Activated CD8-positive, alpha-beta T cell treated with anti-CD3 and anti-CD28 coated beads, Interleukin-2, amount 10 ng/mL, durations not matched to agents 7 days and 5 days (primary cell): ENCODE measurements around the gene PGM5. TPM values are rescaled to one million over a fixed set of nuclear protein-coding genes. Genes with fewer than 3 reads are reported as not detected.

Experiments used
- ATAC-seq: fragments of 150-1000 bp; cut with Tn5 transposase; one replicate; pipeline ENCODE4 v1.10.0; 2021; ENCODE audit warnings: moderate library complexity
- CTCF ChIA-PET: fragments of 350-600 bp; sonication (Branson Sonifier 250); formaldehyde crosslinking; loops from one replicate; lab custom pipeline; 2021; ENCODE audit warnings: antibody characterized with exemption; lab: Charles Lee
- POLR2A ChIA-PET: fragments of 350-600 bp; sonication (Branson Sonifier 250); formaldehyde crosslinking; loops from one replicate; lab custom pipeline; 2021; ENCODE audit warnings: antibody characterized with exemption; lab: Charles Lee
- DNase-seq: peaks from one replicate; pipeline ENCODE4 v3.0.0-alpha.2; 2020
- H3K27ac Mint-ChIP-seq: one replicate; pipeline ENCODE4 v1.8.0; 2021; ENCODE audit warnings: mild to moderate bottlenecking, mixed read lengths
- H3K27me3 Mint-ChIP-seq: one replicate; pipeline ENCODE4 v1.8.0; 2021; ENCODE audit warnings: low read depth, mixed read lengths
- H3K36me3 Mint-ChIP-seq: one replicate; pipeline ENCODE4 v1.8.0; 2021; ENCODE audit warnings: low read depth, mixed read lengths
- H3K4me1 Mint-ChIP-seq: one replicate; pipeline ENCODE4 v1.8.0; 2021; ENCODE audit warnings: low read depth, mixed read lengths
- H3K4me3 Mint-ChIP-seq: one replicate; pipeline ENCODE4 v1.8.0; 2021; ENCODE audit warnings: mild to moderate bottlenecking, mixed read lengths
- H3K9me3 Mint-ChIP-seq: one replicate; pipeline ENCODE4 v1.8.0; 2022; ENCODE audit warnings: mixed read lengths; ENCODE audit not compliant: insufficient read depth
- total RNA-seq, 2 experiments: library from RNA; stranded (reverse); gene quantifications; one replicate each; pipeline ENCODE4 v1.2.3, GENCODE V29; 2021

PGM5 gene
- total RNA-seq, 2 experiments from 2014 or later, result not detected

DNA sequence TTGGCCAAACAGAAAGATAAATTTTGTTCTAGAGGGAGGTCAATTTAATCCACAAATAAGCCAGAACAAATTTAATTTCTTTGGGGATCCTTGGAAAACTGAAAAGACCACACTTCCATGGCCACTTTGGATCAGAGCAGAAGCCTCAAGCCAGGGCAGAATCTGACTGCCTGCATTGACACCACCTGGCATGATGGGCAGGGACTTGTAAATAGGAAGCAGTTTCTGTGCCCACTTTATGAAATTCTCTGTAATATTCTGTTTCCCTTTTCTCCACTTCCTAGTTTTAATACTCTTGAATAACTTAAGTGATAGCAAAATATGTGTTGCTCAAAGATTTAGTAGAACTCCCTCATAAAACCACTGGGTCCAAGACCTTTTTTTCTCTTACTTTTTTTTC, 191.0 kb downstream of the PGM5 start:
- Mint-ChIP-seq H3K27ac (no peak overlapping the region), H3K9me3 (no peaks in the 10 kb centered on the region), H3K4me3 (no peak overlapping the region), H3K27me3 (peaks cover 18% of the 10 kb centered on the region), H3K36me3 (no peaks in the 10 kb centered on the region), H3K4me1 (peaks cover 6% of the 10 kb centered on the region)
- ChIA-PET CTCF (no interaction called here), POLR2A (no interaction called here)
- ATAC-seq (no peak), DNase-seq (no peak)

DNA sequence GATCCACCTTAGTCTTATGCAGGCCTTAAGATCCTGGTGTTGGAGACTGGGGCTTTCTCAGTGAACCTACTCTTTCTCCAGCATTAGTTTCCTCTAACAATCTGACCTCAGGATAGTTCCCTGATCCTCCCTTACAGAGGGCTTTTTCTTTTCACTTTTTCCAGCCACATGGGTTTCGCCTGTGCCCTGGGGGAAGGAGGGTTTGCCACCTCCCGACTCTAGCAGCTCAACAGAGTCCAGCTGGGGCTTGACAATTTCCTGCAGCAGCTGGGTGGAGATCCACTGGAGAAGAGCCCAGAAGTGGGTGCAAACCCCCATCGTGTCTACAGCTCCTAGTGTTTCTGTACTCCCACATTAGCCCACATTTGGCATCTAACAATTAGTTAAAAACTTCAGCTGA, 191.8 kb downstream of the PGM5 start:
- Mint-ChIP-seq H3K27ac (no peak overlapping the region), H3K36me3 (no peaks in the 10 kb centered on the region)

DNA sequence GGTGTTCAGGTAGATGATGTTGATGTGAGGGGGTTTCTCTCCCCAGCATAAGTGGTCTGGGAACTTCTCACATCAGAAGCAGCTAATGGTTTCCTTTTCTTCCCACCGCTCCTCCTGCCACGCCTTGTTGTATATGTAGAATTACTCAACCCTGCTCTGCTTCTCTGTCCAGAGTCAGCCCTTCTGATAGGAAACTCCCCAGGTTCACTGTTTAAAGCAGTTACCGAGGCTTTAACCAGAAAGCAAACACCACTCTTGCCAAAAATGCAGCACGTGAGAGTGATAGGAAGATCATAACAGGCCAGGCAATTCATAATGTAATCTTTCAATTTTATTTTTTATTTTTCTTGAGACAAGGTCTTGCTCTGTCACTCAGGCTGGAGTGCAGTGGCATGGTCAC, 194.8 kb downstream of the PGM5 start:
- ChIA-PET CTCF (interaction anchor here (1.2 kb wide), 1 partner anchor 9 kb away, joined by 3 read pairs; no protein-coding TSS in a partner anchor), POLR2A (no interaction called here)
- ATAC-seq (no peak), DNase-seq (no peak)
- H3K27ac Mint-ChIP-seq, result no peak overlapping the region
- H3K36me3 Mint-ChIP-seq, result no peaks in the 10 kb centered on the region
- H3K9me3 Mint-ChIP-seq, result no peaks in the 10 kb centered on the region
- peaks cover 6% of the 10 kb centered on the region for H3K4me1 Mint-ChIP-seq
- H3K27me3 Mint-ChIP-seq, result peaks cover 6% of the 10 kb centered on the region
- no peak overlapping the region for H3K4me3 Mint-ChIP-seq

More for the DNA sequence above, 191.8 kb downstream of the PGM5 start:
- POLR2A ChIA-PET, result no interaction called here
- H3K27me3 Mint-ChIP-seq, result peaks cover 15% of the 10 kb centered on the region
- no peak for ATAC-seq
- H3K9me3 Mint-ChIP-seq, result no peaks in the 10 kb centered on the region
- no peak for DNase-seq
- peaks cover 6% of the 10 kb centered on the region for H3K4me1 Mint-ChIP-seq
- H3K4me3 Mint-ChIP-seq, result no peak overlapping the region
- CTCF ChIA-PET, result interaction anchor here (0.9 to 1.2 kb wide), 2 partner anchors 11 kb away, joined by 3 to 4 read pairs; no protein-coding TSS in a partner anchor

DNA sequence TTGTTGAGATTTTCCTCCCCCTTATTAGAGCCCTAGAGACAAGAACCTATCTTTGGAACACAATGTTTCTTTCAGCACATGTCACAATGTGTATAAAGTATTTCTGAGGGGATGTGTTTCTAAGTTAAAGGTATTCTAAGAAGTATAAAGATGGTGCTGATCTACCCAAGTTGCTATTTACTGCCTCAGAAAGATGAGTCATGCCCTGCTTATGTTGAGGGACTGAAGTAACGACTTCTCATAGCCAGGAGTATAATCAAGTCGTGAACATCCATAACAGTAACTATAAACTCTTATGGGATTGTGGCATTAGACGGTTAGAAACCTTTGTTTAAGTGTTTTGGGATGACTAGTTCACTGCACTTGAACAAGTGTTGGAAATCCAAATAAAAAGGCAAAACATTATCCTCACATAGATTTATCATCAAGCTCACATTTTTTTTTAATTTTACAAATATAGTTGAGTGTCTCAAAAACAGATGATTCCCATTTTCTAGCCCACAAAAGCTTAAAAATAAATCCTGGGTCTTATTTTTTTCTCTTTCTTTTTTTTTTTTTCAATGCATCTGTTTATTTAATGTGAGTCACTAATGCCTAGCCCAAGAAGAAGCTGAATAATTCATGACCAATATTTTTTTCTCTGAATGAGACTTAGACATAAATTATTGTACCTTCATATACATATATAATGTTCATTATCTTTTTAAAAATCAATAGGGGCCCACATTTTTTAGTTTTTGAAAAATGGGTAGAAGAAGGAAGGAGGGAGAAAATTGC, 196.5 kb downstream of the PGM5 start:
- Mint-ChIP-seq H3K36me3 (no peaks in the 10 kb centered on the region), H3K27ac (no peak overlapping the region), H3K9me3 (no peaks in the 10 kb centered on the region), H3K4me1 (no peaks in the 10 kb centered on the region), H3K27me3 (peaks cover 11% of the 10 kb centered on the region), H3K4me3 (no peak overlapping the region)
- ATAC-seq, result no peak
- ChIA-PET POLR2A (no interaction called here), CTCF (interaction anchor here (1.7 kb wide), 1 partner anchor 15 kb away, joined by 4 read pairs; no protein-coding TSS in a partner anchor)
- no peak for DNase-seq

DNA sequence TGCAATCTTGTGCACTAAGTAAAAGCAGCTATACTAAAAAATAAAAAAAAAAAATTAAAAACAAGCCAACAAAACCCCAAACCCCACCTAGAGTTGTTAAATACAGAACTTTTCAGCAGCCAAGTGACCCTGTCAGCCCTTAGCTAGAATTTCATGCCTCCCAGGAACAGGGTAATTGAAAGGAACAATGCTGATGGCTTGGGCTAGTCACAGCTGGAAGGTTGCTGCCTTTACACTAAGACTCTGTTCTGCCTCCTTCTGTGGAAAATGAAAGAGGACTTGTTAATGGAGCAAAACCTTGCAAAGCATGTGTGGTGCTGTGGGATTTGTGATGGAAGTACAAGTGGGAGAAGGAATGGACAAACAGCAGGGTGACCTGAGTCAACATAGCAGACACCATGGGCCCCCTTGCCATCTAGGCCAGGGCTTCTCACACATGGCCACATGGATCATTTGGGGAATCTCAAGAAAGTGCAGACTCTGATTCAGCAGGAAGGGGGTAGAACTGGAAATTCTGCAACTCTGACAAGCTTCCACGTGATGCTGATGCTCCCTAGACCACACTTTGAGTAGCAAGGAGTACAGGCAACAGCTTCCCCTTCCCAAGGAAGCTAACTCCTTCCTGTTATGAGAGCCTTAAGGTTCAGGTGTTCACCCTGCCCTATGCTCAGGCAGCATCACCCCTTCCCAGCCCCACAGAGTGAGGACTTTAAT, 199.2 kb downstream of the PGM5 start:
- POLR2A ChIA-PET, result no interaction called here
- H3K4me3 Mint-ChIP-seq, result no peak overlapping the region
- H3K36me3 Mint-ChIP-seq, result no peaks in the 10 kb centered on the region
- no peaks in the 10 kb centered on the region for H3K9me3 Mint-ChIP-seq
- H3K27ac Mint-ChIP-seq, result no peak overlapping the region
- DNase-seq, result no peak
- ATAC-seq, result no peak
- peaks cover 9% of the 10 kb centered on the region for H3K4me1 Mint-ChIP-seq
- peaks cover 11% of the 10 kb centered on the region for H3K27me3 Mint-ChIP-seq
- CTCF ChIA-PET, result no interaction called here

DNA sequence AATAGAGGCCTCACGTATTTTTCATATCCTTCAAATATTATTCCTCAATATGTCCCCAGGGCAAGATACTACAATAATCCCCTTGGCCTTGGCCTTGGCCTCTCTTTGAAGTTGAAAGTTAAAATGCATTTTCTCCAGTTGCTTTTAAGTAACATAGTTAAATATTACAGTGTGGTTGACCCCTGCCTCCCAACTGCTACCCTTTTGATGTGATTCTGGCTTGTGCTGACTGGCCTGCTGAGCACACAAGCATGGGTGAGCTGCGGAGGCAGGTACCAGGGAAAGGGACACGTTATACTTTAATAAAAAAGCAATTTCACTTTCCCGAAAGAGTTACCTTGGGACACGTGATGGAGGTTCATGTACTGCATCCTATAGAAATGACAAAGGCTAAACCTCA, 202.1 kb downstream of the PGM5 start:
- no peak overlapping the region for H3K4me3 Mint-ChIP-seq
- CTCF ChIA-PET, result interaction anchor here (0.7 to 1.6 kb wide), 3 partner anchors 9 to 14 kb away, joined by 3 to 5 read pairs (median 4); no protein-coding TSS in a partner anchor
- H3K36me3 Mint-ChIP-seq, result no peaks in the 10 kb centered on the region
- POLR2A ChIA-PET, result no interaction called here
- H3K27me3 Mint-ChIP-seq, result peaks cover 13% of the 10 kb centered on the region
- H3K4me1 Mint-ChIP-seq, result peaks cover 12% of the 10 kb centered on the region
- no peaks in the 10 kb centered on the region for H3K9me3 Mint-ChIP-seq
- ATAC-seq, result no peak
- DNase-seq, result no peak
- no peak overlapping the region for H3K27ac Mint-ChIP-seq

DNA sequence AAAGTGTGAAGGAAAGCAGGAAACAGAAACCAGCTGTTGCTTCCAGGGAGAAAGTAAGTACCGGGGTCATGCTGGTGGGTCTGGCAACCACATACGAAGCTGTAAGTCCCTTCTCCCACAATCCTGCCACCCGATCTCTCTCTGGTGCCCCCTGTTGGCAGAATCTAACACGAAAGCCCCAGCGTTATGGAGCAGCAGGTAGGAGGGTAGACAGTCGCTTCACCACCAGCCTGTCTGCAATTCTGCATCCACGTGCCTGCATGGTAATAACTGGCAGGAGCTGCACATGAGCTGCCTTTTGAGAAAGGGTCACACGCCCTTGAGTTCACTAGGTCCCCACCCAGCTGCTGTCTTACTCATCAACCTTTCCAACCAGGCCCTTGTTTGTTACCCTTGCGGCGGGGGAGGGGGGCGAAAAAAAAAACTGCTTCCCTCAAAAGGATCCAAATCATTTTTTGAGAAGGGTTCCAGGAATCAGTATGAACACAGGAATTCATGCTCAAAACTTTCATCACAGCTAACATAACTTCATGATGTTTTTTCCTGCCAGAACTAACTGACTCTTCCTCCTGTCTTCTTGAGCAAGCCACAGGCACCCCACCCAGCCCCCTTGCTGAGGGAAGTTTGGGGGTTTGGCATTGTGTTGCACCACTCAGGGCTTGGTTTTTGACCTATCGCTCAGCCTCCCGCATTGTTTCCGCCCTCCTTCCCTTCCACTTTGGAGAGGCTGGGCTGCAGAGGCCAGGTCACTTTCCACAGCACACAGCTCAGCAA, 203.8 kb downstream of the PGM5 start:
- no peak overlapping the region for H3K4me3 Mint-ChIP-seq
- DNase-seq (peak; percentile 57), ATAC-seq (peak; percentile 39)
- H3K36me3 Mint-ChIP-seq, result no peaks in the 10 kb centered on the region
- ChIA-PET POLR2A (no interaction called here), CTCF (interaction anchor here (0.6 to 2.8 kb wide), 14 partner anchors 8 to 912 kb away, joined by 3 to 8 read pairs (median 4); no protein-coding TSS in a partner anchor)
- H3K4me1 Mint-ChIP-seq, result peaks cover 12% of the 10 kb centered on the region
- no peak overlapping the region for H3K27ac Mint-ChIP-seq
- H3K27me3 Mint-ChIP-seq, result peaks cover 11% of the 10 kb centered on the region
- no peaks in the 10 kb centered on the region for H3K9me3 Mint-ChIP-seq

DNA sequence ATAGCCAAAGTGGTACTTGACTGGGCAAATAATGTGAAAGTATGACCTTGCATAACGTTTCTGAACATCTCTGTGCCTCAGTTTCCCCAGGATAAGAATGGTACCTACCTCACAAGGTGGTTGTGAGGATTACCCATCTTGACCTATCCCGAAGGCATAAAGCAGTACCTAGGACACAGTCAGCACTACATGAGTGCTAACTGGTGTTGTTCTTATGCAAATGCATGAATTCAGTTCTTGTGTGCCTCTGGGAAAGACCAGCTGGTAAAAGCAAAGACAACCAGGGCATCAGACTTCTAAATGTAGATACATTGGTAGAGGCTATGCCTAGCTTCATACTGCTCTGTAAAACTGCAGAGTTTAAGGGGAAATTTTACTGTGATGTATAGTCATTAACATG, 206.1 kb downstream of the PGM5 start:
- ATAC-seq (no peak), DNase-seq (no peak)
- H3K36me3 Mint-ChIP-seq, result no peaks in the 10 kb centered on the region
- CTCF ChIA-PET, result interaction anchor here (0.8 kb wide), 1 partner anchor 11 kb away, joined by 3 read pairs; no protein-coding TSS in a partner anchor
- H3K9me3 Mint-ChIP-seq, result no peaks in the 10 kb centered on the region
- peaks cover 5% of the 10 kb centered on the region for H3K27me3 Mint-ChIP-seq
- no peak overlapping the region for H3K27ac Mint-ChIP-seq
- peaks cover 12% of the 10 kb centered on the region for H3K4me1 Mint-ChIP-seq
- POLR2A ChIA-PET, result no interaction called here
- H3K4me3 Mint-ChIP-seq, result no peak overlapping the region

DNA sequence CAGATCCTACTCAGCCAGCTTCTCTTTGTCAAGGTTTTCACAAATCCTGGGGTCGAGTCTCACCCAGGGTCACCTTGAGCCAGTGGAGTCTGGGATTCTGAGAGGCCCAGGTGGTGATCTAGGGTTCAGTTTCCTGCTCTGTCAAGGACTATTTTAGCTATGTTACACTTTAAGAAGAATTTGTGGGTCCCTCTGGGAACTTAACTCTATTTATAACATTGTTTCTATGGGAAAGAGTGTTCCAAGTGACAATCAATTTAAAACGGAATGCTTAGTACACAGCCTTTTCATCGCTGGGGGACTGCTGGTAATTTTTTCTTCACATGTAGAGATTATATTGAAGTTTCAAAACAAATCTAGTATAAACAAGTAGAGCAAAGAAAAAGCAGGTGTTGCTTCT, 211.2 kb downstream of the PGM5 start:
- no peak overlapping the region for H3K4me3 Mint-ChIP-seq
- H3K27ac Mint-ChIP-seq, result no peak overlapping the region
- ChIA-PET POLR2A (no interaction called here), CTCF (interaction anchor here (1.2 to 2.1 kb wide), 12 partner anchors 8 to 412 kb away, joined by 3 to 9 read pairs (median 4); no protein-coding TSS in a partner anchor)
- peaks cover 4% of the 10 kb centered on the region for H3K27me3 Mint-ChIP-seq
- no peaks in the 10 kb centered on the region for H3K36me3 Mint-ChIP-seq
- ATAC-seq, result no peak
- no peaks in the 10 kb centered on the region for H3K4me1 Mint-ChIP-seq
- H3K9me3 Mint-ChIP-seq, result peaks cover 7% of the 10 kb centered on the region
- DNase-seq, result no peak

DNA sequence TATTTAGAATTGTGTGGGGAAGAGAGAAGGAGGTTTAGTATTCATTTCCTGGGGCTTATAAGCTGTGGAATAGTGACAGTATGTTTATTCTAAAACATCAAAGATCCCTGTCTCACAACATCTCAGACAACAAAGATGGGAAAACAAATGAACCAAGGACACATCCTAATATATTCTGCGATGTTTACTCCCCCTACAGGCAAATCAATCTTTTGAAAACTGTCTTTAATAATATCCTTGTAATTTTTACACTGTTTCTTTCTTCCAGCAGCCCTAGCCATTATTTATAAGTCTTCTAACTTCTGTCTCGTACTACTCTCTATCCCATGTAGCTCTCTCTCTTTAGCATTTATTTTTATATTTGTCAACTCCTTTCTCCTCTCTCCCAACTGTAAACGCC, 217.7 kb downstream of the PGM5 start:
- H3K4me3 Mint-ChIP-seq, result no peak overlapping the region
- no peaks in the 10 kb centered on the region for H3K36me3 Mint-ChIP-seq
- no peak overlapping the region for H3K27ac Mint-ChIP-seq
- POLR2A ChIA-PET, result no interaction called here
- H3K4me1 Mint-ChIP-seq, result no peaks in the 10 kb centered on the region
- DNase-seq (no peak), ATAC-seq (no peak)
- CTCF ChIA-PET, result interaction anchor here (1.9 kb wide), 1 partner anchor 9 kb away, joined by 4 read pairs; no protein-coding TSS in a partner anchor
- peaks cover 3% of the 10 kb centered on the region for H3K27me3 Mint-ChIP-seq
- peaks cover 7% of the 10 kb centered on the region for H3K9me3 Mint-ChIP-seq

DNA sequence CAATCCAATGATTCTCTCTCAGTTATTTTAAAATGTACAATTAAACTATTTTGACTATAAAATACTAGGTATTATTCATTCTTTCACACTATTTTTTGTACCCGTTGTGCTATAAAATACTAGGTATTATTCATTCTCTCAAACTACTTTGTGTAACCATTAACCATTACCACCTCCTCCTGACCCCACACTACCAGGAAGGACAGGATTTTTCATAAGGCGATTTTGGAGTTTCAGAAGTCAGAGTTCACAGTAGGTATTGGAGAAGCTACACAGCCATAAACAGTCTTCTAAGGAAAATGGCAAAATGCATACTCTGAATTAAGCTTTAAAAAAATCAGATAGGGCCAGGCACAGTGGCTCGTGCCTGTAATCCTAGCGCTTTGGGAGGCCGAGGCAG, 219.4 kb downstream of the PGM5 start:
- no peak overlapping the region for H3K27ac Mint-ChIP-seq
- no peak for ATAC-seq

More for the DNA sequence above, 219.4 kb downstream of the PGM5 start:
- no peaks in the 10 kb centered on the region for H3K36me3 Mint-ChIP-seq
- peaks cover 7% of the 10 kb centered on the region for H3K9me3 Mint-ChIP-seq
- ChIA-PET CTCF (interaction anchor here (1.4 to 2.9 kb wide), 2 partner anchors 8 to 16 kb away, joined by 3 to 9 read pairs; no protein-coding TSS in a partner anchor), POLR2A (no interaction called here)
- no peaks in the 10 kb centered on the region for H3K4me1 Mint-ChIP-seq
- DNase-seq, result no peak
- H3K27me3 Mint-ChIP-seq, result peaks cover 2% of the 10 kb centered on the region
- no peak overlapping the region for H3K4me3 Mint-ChIP-seq
